ENCODE data around the gene PROSER2.

The PROSER2 gene

GRCh38 chr10:11831520-11831951 is 8.4 kb downstream of the PROSER2 start:
- H3K4me3 ChIP-seq (ENCODE audit: low read depth, low read length): no peak overlapping the region
- no peak for DNase-seq (ENCODE audit: low read depth)
- TF ChIP-seq CTCF (IDR thresholded peaks at IDR 0.05; ENCODE audit: control insufficient read depth, extremely low read depth, insufficient read depth): no peak

DNA sequence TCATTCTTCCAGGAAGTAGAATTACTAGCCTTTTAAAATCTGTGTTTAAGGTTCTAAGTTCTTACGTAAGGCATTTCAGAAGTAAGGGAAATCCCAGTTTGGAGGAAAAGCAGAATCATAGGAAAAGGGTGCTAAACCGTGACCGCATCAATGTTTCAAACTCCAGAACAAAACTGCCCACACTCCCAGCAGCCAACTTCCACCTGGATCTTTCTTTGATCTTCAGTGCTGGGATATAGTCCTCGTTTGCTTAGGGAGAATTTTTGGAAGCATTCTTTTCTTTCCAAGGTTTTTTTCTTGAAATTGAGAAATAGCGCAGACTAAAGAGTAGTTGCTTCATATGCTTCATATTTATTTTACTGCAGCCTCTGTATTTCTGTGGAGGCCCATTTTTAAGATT is 8.9 kb downstream of the PROSER2 start:
- TF ChIP-seq CTCF (IDR thresholded peaks at IDR 0.05; ENCODE audit: control insufficient read depth, extremely low read depth, insufficient read depth): no peak
- DNase-seq (ENCODE audit: low read depth): no peak

GRCh38 chr10:11835061-11835460 is 11.9 kb downstream of the PROSER2 start:
- no peak for TF ChIP-seq CTCF (IDR thresholded peaks at IDR 0.05; ENCODE audit: control insufficient read depth, extremely low read depth, insufficient read depth)
- DNase-seq (ENCODE audit: low read depth): no peak
- H3K4me3 ChIP-seq (ENCODE audit: low read depth, low read length): no peak overlapping the region

More for the DNA sequence above, 8.9 kb downstream of the PROSER2 start:
- H3K4me3 ChIP-seq (ENCODE audit: low read depth, low read length): no peak overlapping the region

GRCh38 chr10:11835704-11836103 is 12.5 kb downstream of the PROSER2 start:
- no peak for DNase-seq (ENCODE audit: low read depth)
- TF ChIP-seq CTCF (IDR thresholded peaks at IDR 0.05; ENCODE audit: control insufficient read depth, extremely low read depth, insufficient read depth): no peak
- no peak overlapping the region for H3K4me3 ChIP-seq (ENCODE audit: low read depth, low read length)

DNA sequence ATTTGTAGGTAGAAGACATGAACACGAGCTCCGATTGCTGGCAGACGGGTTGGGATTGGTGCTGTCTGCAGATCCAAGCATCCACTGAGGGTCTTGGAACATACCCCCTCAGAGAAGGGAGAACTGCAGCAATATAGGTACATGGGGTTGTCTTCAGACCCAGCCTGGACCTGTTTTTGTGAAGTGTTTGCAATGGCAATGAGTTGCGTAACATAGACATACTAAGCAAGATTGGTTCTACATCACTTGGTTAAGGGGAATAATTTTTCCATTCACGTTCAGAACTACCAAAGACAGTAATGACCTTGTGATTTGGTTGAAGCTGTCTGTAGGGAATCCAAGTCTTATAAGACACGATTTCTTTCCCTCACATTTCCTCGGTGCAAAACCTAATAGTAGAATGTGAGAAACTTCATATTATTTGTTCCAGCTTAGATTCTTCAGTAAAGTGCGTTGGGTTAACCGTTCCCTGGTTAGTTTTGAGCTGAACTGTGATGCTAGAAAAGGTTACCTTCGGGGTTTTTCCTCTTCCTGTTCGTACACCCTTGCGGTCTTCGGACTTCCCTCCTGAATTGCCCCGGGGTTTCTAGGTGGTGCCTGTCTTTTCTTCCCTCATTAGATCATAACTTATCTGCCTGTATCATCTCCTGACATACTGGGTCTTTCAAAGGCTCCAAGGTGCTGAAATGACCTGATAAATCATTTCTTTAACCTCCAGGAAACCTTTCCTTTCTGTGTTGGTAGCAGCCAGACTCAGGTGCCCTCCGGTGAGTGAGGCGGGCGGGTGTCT is 14.4 kb downstream of the PROSER2 start:
- no peak overlapping the region for H3K4me3 ChIP-seq (ENCODE audit: low read depth, low read length)
- TF ChIP-seq CTCF (IDR thresholded peaks at IDR 0.05; ENCODE audit: control insufficient read depth, extremely low read depth, insufficient read depth): no peak
- DNase-seq (ENCODE audit: low read depth): no peak

DNA sequence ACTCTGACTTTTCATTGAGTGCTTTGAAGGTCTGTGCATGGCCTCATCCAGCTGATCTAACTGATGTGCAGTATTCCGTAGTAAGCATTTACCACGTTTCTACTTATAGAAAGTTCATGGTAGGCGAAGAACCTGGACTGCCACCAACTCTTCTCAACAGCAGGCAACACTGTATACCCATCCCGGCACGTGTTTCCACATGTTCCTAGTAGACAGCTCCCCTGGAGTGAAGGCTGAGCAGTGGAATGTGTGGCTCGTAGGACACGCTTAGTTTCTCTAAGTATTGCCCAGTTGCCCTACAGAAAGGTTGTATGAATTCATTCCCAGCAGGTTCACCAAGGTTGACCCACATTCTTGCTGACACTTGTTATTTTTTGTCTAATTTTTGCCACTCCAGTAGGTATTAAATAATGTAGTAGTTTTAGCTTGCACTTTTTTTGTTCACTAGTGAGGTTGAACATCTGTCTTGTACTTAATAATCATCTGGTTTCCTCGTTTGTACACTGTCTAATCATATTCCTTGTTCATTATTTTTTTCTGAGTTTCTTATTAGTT is 15.2 kb downstream of the PROSER2 start:
- no peak for TF ChIP-seq CTCF (IDR thresholded peaks at IDR 0.05; ENCODE audit: control insufficient read depth, extremely low read depth, insufficient read depth)
- no peak for DNase-seq (ENCODE audit: low read depth)
- H3K4me3 ChIP-seq (ENCODE audit: low read depth, low read length): no peak overlapping the region

Data from LNCaP clone FGC (cell line).